H9 (cell line): ENCODE data around the gene TEKT3. TPM values are rescaled to one million over a fixed set of nuclear protein-coding genes. Genes with fewer than 3 reads are reported as not detected.

ENCODE experiments used
- DNase-seq: peaks from one replicate; pipeline ENCODE4 v3.0.0-alpha.2; 2017
- H2AFZ ChIP-seq: one replicate; pipeline ENCODE4 v1.6.1; 2013; ENCODE audit warnings: mild to moderate bottlenecking, low read length, control low read depth, moderate library complexity
- H2AK5ac ChIP-seq: 2 replicates; pipeline ENCODE4 v1.6.1; 2013; ENCODE audit warnings: low read length, control low read depth, mixed read lengths; ENCODE audit not compliant: insufficient read length
- H2BK120ac ChIP-seq: one replicate; pipeline ENCODE4 v1.6.1; 2013; ENCODE audit warnings: low read depth, mild to moderate bottlenecking, low read length, control low read depth, inconsistent platforms; ENCODE audit not compliant: poor library complexity, severe bottlenecking
- H2BK12ac ChIP-seq: 2 replicates; pipeline ENCODE4 v1.6.1; 2013; ENCODE audit warnings: low read length, control low read depth, mixed read lengths, low read depth; ENCODE audit not compliant: insufficient read length
- H2BK15ac ChIP-seq: 2 replicates; pipeline ENCODE4 v1.6.1; 2013; ENCODE audit warnings: low read depth, low read length, control low read depth
- H2BK20ac ChIP-seq: one replicate; pipeline ENCODE4 v1.6.1; 2013; ENCODE audit warnings: low read depth, mild to moderate bottlenecking, low read length, control low read depth, inconsistent platforms; ENCODE audit not compliant: poor library complexity, severe bottlenecking
- H2BK5ac ChIP-seq: 2 replicates; pipeline ENCODE4 v1.6.1; 2013; ENCODE audit warnings: low read length, control low read depth, mixed read lengths; ENCODE audit not compliant: insufficient read length
- H3K14ac ChIP-seq: 2 replicates; pipeline ENCODE4 v1.6.1; 2013; ENCODE audit warnings: low read length, control low read depth; ENCODE audit not compliant: insufficient read depth
- H3K18ac ChIP-seq: 2 replicates; pipeline ENCODE4 v1.6.1; 2013; ENCODE audit warnings: low read depth, mild to moderate bottlenecking, mixed read lengths, low read length, control low read depth; ENCODE audit not compliant: insufficient read length
- H3K23ac ChIP-seq: 2 replicates; pipeline ENCODE4 v1.6.1; 2013; ENCODE audit warnings: low read length, control low read depth, mixed read lengths, low read depth; ENCODE audit not compliant: insufficient read length
- H3K23me2 ChIP-seq: 2 replicates; pipeline ENCODE4 v1.6.1; 2013; ENCODE audit warnings: low read depth, mild to moderate bottlenecking, mixed read lengths, low read length, control low read depth; ENCODE audit not compliant: insufficient read length, poor library complexity, severe bottlenecking
- H3K27ac ChIP-seq: 2 replicates; pipeline ENCODE4 v1.5.1; 2013; ENCODE audit warnings: low read length, control low read depth, mixed read lengths, low read depth; ENCODE audit not compliant: insufficient read length
- H3K27me3 ChIP-seq: 2 replicates; pipeline ENCODE4 v1.6.1; 2013; ENCODE audit warnings: low read length, control low read depth, inconsistent platforms; ENCODE audit not compliant: insufficient read depth
- H3K4ac ChIP-seq: 2 replicates; pipeline ENCODE4 v1.6.1; 2013; ENCODE audit warnings: low read depth, mild to moderate bottlenecking, control low read depth, inconsistent platforms, low read length, moderate library complexity
- H3K4me1 ChIP-seq: 2 replicates; pipeline ENCODE4 v1.6.1; 2013; ENCODE audit warnings: low read length, control low read depth, inconsistent platforms; ENCODE audit not compliant: insufficient read depth
- H3K4me2 ChIP-seq: 2 replicates; pipeline ENCODE4 v1.6.1; 2013; ENCODE audit warnings: low read length, control low read depth, mixed read lengths; ENCODE audit not compliant: insufficient read length, insufficient read depth
- H3K56ac ChIP-seq: 2 replicates; pipeline ENCODE4 v1.6.1; 2013; ENCODE audit warnings: low read depth, mild to moderate bottlenecking, mixed read lengths, low read length, control low read depth; ENCODE audit not compliant: insufficient read length
- H3K79me1 ChIP-seq: 2 replicates; pipeline ENCODE4 v1.6.1; 2013; ENCODE audit warnings: low read depth, mild to moderate bottlenecking, moderate library complexity, low read length, control low read depth, inconsistent platforms; ENCODE audit not compliant: insufficient read depth, poor library complexity, severe bottlenecking
- H3K79me2 ChIP-seq: 2 replicates; pipeline ENCODE4 v1.6.1; 2013; ENCODE audit warnings: low read length, control low read depth, inconsistent platforms; ENCODE audit not compliant: insufficient read depth
- H3K9ac ChIP-seq: 2 replicates; pipeline ENCODE4 v1.6.1; 2013; ENCODE audit warnings: low read length, control low read depth, mixed read lengths; ENCODE audit not compliant: insufficient read length; ENCODE audit errors: extremely low read depth
- H3K9me3 ChIP-seq: one replicate; pipeline ENCODE4 v1.6.1; 2013; ENCODE audit warnings: low read depth, low read length, inconsistent platforms; ENCODE audit not compliant: control insufficient read depth
- H3T11ph ChIP-seq: one replicate; pipeline ENCODE4 v1.6.1; 2013; ENCODE audit warnings: mild to moderate bottlenecking, low read length, control low read depth, inconsistent platforms
- H4K20me1 ChIP-seq: one replicate; pipeline ENCODE4 v1.6.1; 2013; ENCODE audit not compliant: control insufficient read depth, insufficient read length, insufficient read depth
- H4K5ac ChIP-seq: 2 replicates; pipeline ENCODE4 v1.6.1; 2013; ENCODE audit warnings: low read depth, mild to moderate bottlenecking, mixed read lengths, low read length, control low read depth; ENCODE audit not compliant: insufficient read length
- H4K8ac ChIP-seq: replicated peaks from 2 replicates; pipeline ENCODE4 v1.6.1; 2013; ENCODE audit warnings: low read length, control low read depth, mixed read lengths, low read depth; ENCODE audit not compliant: insufficient read length
- H4K91ac ChIP-seq: 2 replicates; pipeline ENCODE4 v1.6.1; 2013; ENCODE audit warnings: low read depth, mild to moderate bottlenecking, moderate library complexity, mixed read lengths, low read length, control low read depth; ENCODE audit not compliant: insufficient read length
- H3K27ac Mint-ChIP-seq, 3 experiments: 2 replicates in 2 of 3; 3 replicates in 1 of 3; pipeline ENCODE4 v1.8.0; 2020 to 2021; ENCODE audit warnings: mixed read lengths in 3 of 3, mild to moderate bottlenecking in 1 of 3, moderate library complexity in 1 of 3
- H3K27me3 Mint-ChIP-seq: 2 replicates; pipeline ENCODE4 v1.8.0; 2021; ENCODE audit warnings: low read depth, mild to moderate bottlenecking, moderate library complexity, mixed read lengths
- H3K36me3 Mint-ChIP-seq, 3 experiments: 2 replicates in 2 of 3; 3 replicates in 1 of 3; pipeline ENCODE4 v1.8.0; 2020 to 2021; ENCODE audit warnings: low read depth in 3 of 3, mixed read lengths in 3 of 3; ENCODE audit not compliant: insufficient read depth in 1 of 3
- H3K4me1 Mint-ChIP-seq, 2 experiments: 2 replicates each; pipeline ENCODE4 v1.8.0; 2020; ENCODE audit warnings: mixed read lengths in 2 of 2
- H3K4me3 Mint-ChIP-seq, 2 experiments: 2 replicates in 1 of 2; 3 replicates in 1 of 2; pipeline ENCODE4 v1.8.0; 2020 to 2021; ENCODE audit warnings: mild to moderate bottlenecking in 2 of 2, mixed read lengths in 2 of 2, moderate library complexity in 1 of 2
- H3K9me3 Mint-ChIP-seq, 2 experiments: 2 replicates in 1 of 2; 3 replicates in 1 of 2; pipeline ENCODE4 v1.8.0; 2020; ENCODE audit warnings: mild to moderate bottlenecking in 2 of 2, mixed read lengths in 2 of 2, moderate library complexity in 1 of 2
- CTCF ChIP-seq: fragments of 200-600 bp; sonication (generic); conservative IDR thresholded peaks from 3 replicates; pipeline ENCODE4 v1.8.0; 2021; ENCODE audit warnings: antibody characterized with exemption, mild to moderate bottlenecking
- WGBS: extraction: QIAGEN DNeasy Blood & Tissue Kit; methylation state at CpG from one replicate; pipeline ENCODE4 v1.1.7; 2013; ENCODE audit warnings: missing lambda C conversion rate, low lambda C conversion rate, mixed read lengths; ENCODE audit not compliant: insufficient read length; ENCODE audit errors: extremely low coverage; 5-methylcytosine and 5-hydroxymethylcytosine counted together
- total RNA-seq: library from RNA; stranded (reverse); gene quantifications from 2 replicates; pipeline ENCODE4 v1.2.1, GENCODE V29; 2021

The TEKT3 gene
- total RNA-seq, 1 experiment from 2014 or later, result 0.42 TPM

GRCh38 chr17:15267996-15268395, 73.4 kb downstream of the TEKT3 start:
- H4K5ac ChIP-seq, result no peak overlapping the region
- no peak overlapping the region for H3K56ac ChIP-seq
- no peaks in the 10 kb centered on the region for H4K20me1 ChIP-seq
- H3K9me3 ChIP-seq, result no peaks in the 10 kb centered on the region
- H3K18ac ChIP-seq, result no peak overlapping the region
- H4K8ac ChIP-seq, result no peak overlapping the region
- no peak overlapping the region for H3K14ac ChIP-seq
- H3K27me3 ChIP-seq, result peaks cover 10% of the 10 kb centered on the region
- no peak overlapping the region for H2AFZ ChIP-seq
- H3K4me1 ChIP-seq, result no peaks in the 10 kb centered on the region
- no peak overlapping the region for H2BK15ac ChIP-seq
- H3K9ac ChIP-seq, result no peak overlapping the region
- Mint-ChIP-seq H3K27ac (no peak overlapping the region), H3K27me3 (peaks cover 71% of the 10 kb centered on the region), H3K36me3 (no peaks in the 10 kb centered on the region), H3K9me3 (no peaks in the 10 kb centered on the region), H3K4me1 (peaks cover 7% of the 10 kb centered on the region in 2 experiments; a peak in 3 of 4 replicates), H3K4me3 (no peak overlapping the region)
- no peak overlapping the region for H2BK5ac ChIP-seq
- WGBS, result no CpG with 5 or more reads among the region's 3 CpGs
- no peak overlapping the region for H4K91ac ChIP-seq
- no peaks in the 10 kb centered on the region for H3K79me1 ChIP-seq
- no peak overlapping the region for H2BK120ac ChIP-seq
- no peak for TF ChIP-seq CTCF
- H3K23me2 ChIP-seq, result peaks cover 2% of the 10 kb centered on the region
- no peak overlapping the region for H2BK12ac ChIP-seq
- DNase-seq, result no peak
- H2BK20ac ChIP-seq, result no peak overlapping the region
- no peak overlapping the region for H3K4ac ChIP-seq
- H3T11ph ChIP-seq, result no peak overlapping the region
- H3K79me2 ChIP-seq, result no peaks in the 10 kb centered on the region
- H3K27ac ChIP-seq, result no peak overlapping the region
- no peak overlapping the region for H3K4me2 ChIP-seq
- H2AK5ac ChIP-seq, result no peak overlapping the region
- no peak overlapping the region for H3K23ac ChIP-seq
